Immature natural killer cell (primary cell): ENCODE data around the gene TICAM1. TPM values are rescaled to one million over a fixed set of nuclear protein-coding genes. Genes with fewer than 3 reads are reported as not detected.
"Not testable (repeated sequence)": the region's sequence is repeated elsewhere in the genome, so short reads cannot be mapped to it uniquely, and the experiment has no call there.

ENCODE experiments used
- DNase-seq, 3 donors: peaks; one replicate each; pipeline ENCODE4 v3.0.0; 2022; ENCODE audit warnings: mixed read lengths in 1 of 3
- H3K27ac Mint-ChIP-seq, 6 donors: one replicate each; pipeline ENCODE4 v1.8.0; 2020; ENCODE audit warnings: mixed read lengths in 6 of 6, mild to moderate bottlenecking in 5 of 6, inconsistent platforms in 4 of 6, moderate library complexity in 3 of 6
- H3K27me3 Mint-ChIP-seq, 3 donors: one replicate each; pipeline ENCODE4 v1.8.0; 2020 to 2021; ENCODE audit warnings: low read depth in 3 of 3, mild to moderate bottlenecking in 3 of 3, mixed read lengths in 3 of 3, moderate library complexity in 3 of 3, inconsistent platforms in 1 of 3
- H3K36me3 Mint-ChIP-seq, 3 donors: one replicate each; pipeline ENCODE4 v1.8.0; 2020; ENCODE audit warnings: mixed read lengths in 3 of 3, inconsistent platforms in 2 of 3, mild to moderate bottlenecking in 2 of 3
- H3K4me1 Mint-ChIP-seq, 2 donors: one replicate each; pipeline ENCODE4 v1.8.0; 2020; ENCODE audit warnings: inconsistent platforms in 2 of 2, mild to moderate bottlenecking in 2 of 2, mixed read lengths in 2 of 2, moderate library complexity in 1 of 2
- H3K4me3 Mint-ChIP-seq, 5 donors: one replicate each; pipeline ENCODE4 v1.8.0; 2020; ENCODE audit warnings: mild to moderate bottlenecking in 5 of 5, mixed read lengths in 5 of 5, inconsistent platforms in 3 of 5, moderate library complexity in 3 of 5
- H3K9me3 Mint-ChIP-seq, 6 donors: one replicate each; pipeline ENCODE4 v1.8.0; 2020; ENCODE audit warnings: mild to moderate bottlenecking in 6 of 6, mixed read lengths in 6 of 6, inconsistent platforms in 4 of 6, moderate library complexity in 3 of 6
- polyA plus RNA-seq, 3 donors: library from polyadenylated mRNA; unstranded; fragments of 300-500 nt; fragmentation: Illumina TruSeq; gene quantifications; one replicate each; pipeline ENCODE4 v1.2.3, GENCODE V29; 2021

Gene TICAM1
- polyA plus RNA-seq, 3 donors from 2014 or later, result 3.3 to 15.7 (median 4.5) TPM

GRCh38 chr19:4786412-4787016, 45.0 kb downstream of the TICAM1 start:
- H3K9me3 Mint-ChIP-seq, H3K36me3 Mint-ChIP-seq, DNase-seq, H3K27ac Mint-ChIP-seq, H3K4me3 Mint-ChIP-seq, H3K4me1 Mint-ChIP-seq: not testable (repeated sequence)
- H3K27me3 Mint-ChIP-seq, result peaks cover 4 to 10% (median 7%) of the 10 kb centered on the region in 3 donors

GRCh38 chr19:4781801-4782200, 49.7 kb downstream of the TICAM1 start:
- Mint-ChIP-seq H3K4me1 (no peaks in the 10 kb centered on the region), H3K4me3 (peak overlapping the region in 1 of 5 donors; percentile 38), H3K36me3 (peaks cover 0 to 3% (median 3%) of the 10 kb centered on the region in 3 donors)

GRCh38 chr19:4780860-4781259, 50.7 kb downstream of the TICAM1 start:
- H3K36me3 Mint-ChIP-seq, result peaks cover 0 to 3% (median 3%) of the 10 kb centered on the region in 3 donors
- no peaks in the 10 kb centered on the region for H3K4me1 Mint-ChIP-seq
- H3K9me3 Mint-ChIP-seq, result no peaks in the 10 kb centered on the region
- DNase-seq, result no peak
- H3K4me3 Mint-ChIP-seq, result no peak overlapping the region
- no peak overlapping the region for H3K27ac Mint-ChIP-seq
- peaks cover 2 to 11% (median 6%) of the 10 kb centered on the region in 3 donors for H3K27me3 Mint-ChIP-seq

More at GRCh38 chr19:4781801-4782200, 49.7 kb downstream of the TICAM1 start:
- DNase-seq, result no peak
- H3K9me3 Mint-ChIP-seq, result no peaks in the 10 kb centered on the region
- H3K27ac Mint-ChIP-seq, result no peak overlapping the region
- peaks cover 2 to 11% (median 8%) of the 10 kb centered on the region in 3 donors for H3K27me3 Mint-ChIP-seq

- H3K27me3 Mint-ChIP-seq, H3K4me1 Mint-ChIP-seq, H3K9me3 Mint-ChIP-seq, H3K36me3 Mint-ChIP-seq, H3K4me3 Mint-ChIP-seq, H3K27ac Mint-ChIP-seq, DNase-seq: not testable (repeated sequence)
Measured at GRCh38 chr19:4778124-4778523, 53.4 kb downstream of the TICAM1 start.

GRCh38 chr19:4776436-4777211, 54.9 kb downstream of the TICAM1 start:
- no peaks in the 10 kb centered on the region for H3K9me3 Mint-ChIP-seq
- no peak overlapping the region for H3K27ac Mint-ChIP-seq
- peaks cover 0 to 2% (median 2%) of the 10 kb centered on the region in 3 donors for H3K36me3 Mint-ChIP-seq
- H3K27me3 Mint-ChIP-seq, result peaks cover 3 to 8% (median 7%) of the 10 kb centered on the region in 3 donors
- no peak for DNase-seq
- H3K4me3 Mint-ChIP-seq, result no peak overlapping the region
- H3K4me1 Mint-ChIP-seq, result no peaks in the 10 kb centered on the region

DNA sequence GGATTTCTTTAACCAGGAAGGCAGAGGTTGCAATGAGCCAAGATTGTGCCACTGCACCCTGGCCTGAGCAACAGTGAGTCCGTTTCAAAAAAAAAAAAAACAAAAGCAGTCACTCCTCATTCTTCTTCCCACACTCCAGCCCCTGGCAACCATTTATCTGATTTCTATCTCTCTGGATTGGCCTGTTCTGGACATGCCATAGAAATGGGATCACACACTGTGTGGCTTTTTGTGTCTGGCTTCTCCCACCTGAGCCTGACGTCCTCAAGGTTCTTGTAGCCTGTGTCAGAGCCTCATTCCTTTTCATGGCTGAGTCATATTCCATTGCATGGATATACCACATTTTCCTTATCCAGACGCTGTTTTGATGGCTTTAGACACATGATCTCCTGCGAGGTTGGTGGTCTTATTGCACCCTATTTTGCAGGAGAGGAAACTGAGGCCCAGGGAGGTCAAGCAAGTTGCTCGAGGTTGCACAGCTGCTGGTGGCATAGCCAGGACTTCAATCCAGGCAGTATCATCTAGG, 55.8 kb downstream of the TICAM1 start:
- Mint-ChIP-seq H3K9me3 (no peaks in the 10 kb centered on the region), H3K4me1 (no peaks in the 10 kb centered on the region), H3K27ac (no peak overlapping the region), H3K4me3 (no peak overlapping the region), H3K36me3 (no peaks in the 10 kb centered on the region), H3K27me3 (peaks cover 2 to 6% (median 5%) of the 10 kb centered on the region in 3 donors)
- DNase-seq, result no peak

DNA sequence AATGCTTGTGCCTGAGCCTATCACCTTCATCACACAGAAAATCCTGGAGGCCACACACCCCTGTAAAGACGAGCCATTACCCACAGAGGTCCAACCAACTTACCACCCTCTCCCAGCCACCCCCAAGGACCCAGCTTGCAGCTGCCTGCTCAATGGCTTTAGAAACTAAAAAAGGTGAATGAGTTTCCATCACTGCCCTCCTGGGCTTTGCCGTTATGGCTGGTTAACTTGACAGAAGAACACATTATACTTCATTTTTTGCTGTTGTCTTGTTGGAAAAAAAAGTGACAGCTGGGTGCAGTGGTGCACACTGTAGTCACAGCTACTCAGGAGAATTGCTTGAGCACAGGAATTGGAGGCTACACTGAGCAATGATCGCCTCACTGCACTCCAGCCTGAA, 57.4 kb downstream of the TICAM1 start:
- Mint-ChIP-seq H3K36me3 (no peaks in the 10 kb centered on the region), H3K4me3 (no peak overlapping the region), H3K27ac (no peak overlapping the region), H3K4me1 (peaks cover 5 to 6% of the 10 kb centered on the region in 2 donors), H3K27me3 (peaks cover 6 to 10% (median 9%) of the 10 kb centered on the region in 3 donors), H3K9me3 (no peaks in the 10 kb centered on the region)
- DNase-seq, result no peak

DNA sequence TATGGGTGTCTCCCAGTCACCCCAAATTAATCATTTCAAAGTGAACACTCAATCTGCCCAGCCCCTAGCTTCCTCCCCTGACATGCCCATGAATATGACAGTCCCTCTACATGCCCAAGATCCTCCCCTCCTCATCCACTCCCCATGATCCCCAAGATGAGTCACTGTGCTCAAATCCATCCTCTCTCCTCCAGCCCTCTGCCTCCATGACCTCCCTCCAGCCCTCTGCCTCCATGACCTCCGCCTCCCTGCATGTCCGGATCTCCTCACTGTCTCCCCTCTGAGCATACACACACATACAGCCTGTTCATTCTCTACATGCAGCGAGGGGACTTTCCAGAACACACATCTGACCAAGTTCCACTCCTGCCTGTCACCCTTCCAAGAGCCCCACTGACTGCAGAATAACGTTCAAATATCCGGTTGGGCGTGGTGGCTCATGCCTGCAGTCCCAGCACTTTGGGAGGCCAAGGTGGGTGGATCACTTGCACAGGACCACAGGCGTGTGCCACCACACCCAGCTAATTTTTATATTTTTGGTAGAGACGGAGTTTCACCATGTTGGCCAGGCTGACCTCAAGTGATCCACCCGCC, 58.4 kb downstream of the TICAM1 start:
- no peaks in the 10 kb centered on the region for H3K9me3 Mint-ChIP-seq
- no peak for DNase-seq
- no peaks in the 10 kb centered on the region for H3K36me3 Mint-ChIP-seq
- no peak overlapping the region for H3K27ac Mint-ChIP-seq
- H3K4me3 Mint-ChIP-seq, result no peak overlapping the region
- peaks cover 9 to 10% (median 9%) of the 10 kb centered on the region in 3 donors for H3K27me3 Mint-ChIP-seq
- H3K4me1 Mint-ChIP-seq, result peaks cover 5 to 6% of the 10 kb centered on the region in 2 donors

DNA sequence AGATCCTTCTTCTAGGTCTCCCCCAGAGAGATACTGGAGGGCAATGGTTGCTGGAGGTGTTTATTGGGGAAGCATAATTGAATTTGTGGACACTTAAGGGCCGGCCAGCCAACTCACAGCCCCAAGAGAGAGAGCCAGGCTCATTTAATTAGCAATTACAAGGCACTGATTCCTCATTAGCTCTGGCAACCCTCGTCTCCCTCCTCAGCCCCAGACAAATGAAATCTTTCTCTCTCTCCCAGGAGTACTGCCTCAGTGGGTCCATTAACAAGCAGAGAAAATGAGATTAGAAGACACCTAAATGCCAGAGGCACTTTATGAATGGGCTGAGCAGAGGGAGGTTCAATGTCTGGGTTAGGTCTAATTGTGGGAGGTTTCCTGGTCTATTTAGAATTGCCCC, 58.9 kb downstream of the TICAM1 start:
- H3K27ac Mint-ChIP-seq, result no peak overlapping the region

GRCh38 chr19:4768934-4769777, 62.4 kb downstream of the TICAM1 start:
- H3K4me1 Mint-ChIP-seq, result peaks cover 5 to 6% of the 10 kb centered on the region in 2 donors
- DNase-seq, result peak; percentile 80 to 81 (median 80)
- no peaks in the 10 kb centered on the region for H3K9me3 Mint-ChIP-seq
- peaks cover 7 to 15% (median 13%) of the 10 kb centered on the region in 3 donors for H3K27me3 Mint-ChIP-seq
- peak overlapping the region in 3 of 6 donors; percentile 46 to 67 (median 59) for H3K27ac Mint-ChIP-seq
- H3K36me3 Mint-ChIP-seq, result no peaks in the 10 kb centered on the region
- peak overlapping the region in 1 of 5 donors; percentile 27 for H3K4me3 Mint-ChIP-seq

More for the DNA sequence above, 58.9 kb downstream of the TICAM1 start:
- no peak for DNase-seq
- Mint-ChIP-seq H3K4me1 (peaks cover 5 to 6% of the 10 kb centered on the region in 2 donors), H3K36me3 (no peaks in the 10 kb centered on the region), H3K4me3 (no peak overlapping the region), H3K9me3 (no peaks in the 10 kb centered on the region), H3K27me3 (peaks cover 9 to 10% (median 9%) of the 10 kb centered on the region in 3 donors)

Other genes with a start within 250 kb of the TICAM1 start
- 10 to 100 TPM in 1 of 3 donors, 1 to 10 TPM in 2; 2.4 to 14.1 (median 5.2) TPM for gene TNFAIP8L1, start 192.2 kb downstream of the TICAM1 start, polyA plus RNA-seq
- gene MYDGF, start 161.4 kb downstream of the TICAM1 start, polyA plus RNA-seq, result 100 to 1,000 TPM; 207 to 245 (median 233) TPM
- gene DPP9, start 107.9 kb downstream of the TICAM1 start, polyA plus RNA-seq, result 10 to 100 TPM; 17.8 to 81.6 (median 25.0) TPM
- 1 to 10 TPM in 2 of 3 donors, under 1 TPM in 1; 0.80 to 5.2 (median 2.2) TPM for gene FEM1A, start 40.0 kb downstream of the TICAM1 start, polyA plus RNA-seq
- gene PLIN3, start 36.0 kb upstream of the TICAM1 start, polyA plus RNA-seq, result 10 to 100 TPM; 28.0 to 41.9 (median 32.2) TPM
- 1 to 10 TPM; 1.3 to 2.5 (median 2.5) TPM for gene ARRDC5, start 71.2 kb upstream of the TICAM1 start, polyA plus RNA-seq
- 1 to 10 TPM in 1 of 3 donors, under 1 TPM in 1, not detected in 1; 0.91 to 5.1 TPM for gene UHRF1, start 77.8 kb upstream of the TICAM1 start, polyA plus RNA-seq
- 10 to 100 TPM in 1 of 3 donors, 1 to 10 TPM in 2; 4.3 to 22.4 (median 6.7) TPM for gene KDM4B, start 137.4 kb upstream of the TICAM1 start, polyA plus RNA-seq